Activated CD4-positive, CD25-positive, alpha-beta regulatory T cell (primary cell): Measurements from ENCODE around the gene TEKTIP1.
"Not testable (repeated sequence)": the region's sequence is repeated elsewhere in the genome, so short reads cannot be mapped to it uniquely, and the experiment has no call there.

Experiments used
- DNase-seq, 4 experiments: peaks; one replicate each; lab custom pipeline; 2025; lab: John Stamatoyannopoulos, UW

Gene TEKTIP1

DNA sequence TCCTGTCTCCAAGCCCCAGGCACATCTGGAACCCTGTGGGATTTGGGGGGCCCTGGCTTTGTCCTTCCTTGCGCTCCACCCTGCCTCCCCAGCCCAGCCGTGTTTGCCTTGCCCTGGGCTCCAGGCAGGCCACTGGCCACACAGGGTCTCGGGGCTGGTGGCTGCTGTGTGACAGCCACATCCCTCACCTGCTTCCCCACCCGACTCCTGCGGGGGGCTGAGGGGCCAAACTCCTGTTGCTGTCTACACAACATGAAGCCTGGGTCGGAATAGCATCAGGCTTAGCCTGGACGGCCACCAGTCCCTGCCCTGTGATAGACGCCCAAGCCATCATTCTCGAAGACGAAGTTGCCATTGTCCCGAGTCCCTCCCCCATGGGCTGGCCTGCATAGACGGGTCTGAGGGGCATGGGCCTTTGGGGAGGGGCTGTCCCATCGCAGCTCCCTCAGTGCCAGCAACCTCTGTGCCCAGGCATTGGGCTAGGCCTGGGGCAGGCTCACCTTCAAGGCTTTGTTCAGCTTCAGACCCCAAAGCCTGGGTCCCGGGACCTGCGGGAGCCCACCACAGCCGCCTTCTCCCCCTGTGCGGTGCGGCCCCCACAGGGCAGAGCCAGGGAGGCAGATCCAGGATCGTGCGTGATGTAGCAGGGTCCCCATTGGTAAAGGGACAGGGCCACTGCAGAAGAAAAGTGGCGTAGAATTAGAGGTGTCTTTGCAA lies 15.5 kb upstream of the TEKTIP1 start:
- DNase-seq = no peak

DNA sequence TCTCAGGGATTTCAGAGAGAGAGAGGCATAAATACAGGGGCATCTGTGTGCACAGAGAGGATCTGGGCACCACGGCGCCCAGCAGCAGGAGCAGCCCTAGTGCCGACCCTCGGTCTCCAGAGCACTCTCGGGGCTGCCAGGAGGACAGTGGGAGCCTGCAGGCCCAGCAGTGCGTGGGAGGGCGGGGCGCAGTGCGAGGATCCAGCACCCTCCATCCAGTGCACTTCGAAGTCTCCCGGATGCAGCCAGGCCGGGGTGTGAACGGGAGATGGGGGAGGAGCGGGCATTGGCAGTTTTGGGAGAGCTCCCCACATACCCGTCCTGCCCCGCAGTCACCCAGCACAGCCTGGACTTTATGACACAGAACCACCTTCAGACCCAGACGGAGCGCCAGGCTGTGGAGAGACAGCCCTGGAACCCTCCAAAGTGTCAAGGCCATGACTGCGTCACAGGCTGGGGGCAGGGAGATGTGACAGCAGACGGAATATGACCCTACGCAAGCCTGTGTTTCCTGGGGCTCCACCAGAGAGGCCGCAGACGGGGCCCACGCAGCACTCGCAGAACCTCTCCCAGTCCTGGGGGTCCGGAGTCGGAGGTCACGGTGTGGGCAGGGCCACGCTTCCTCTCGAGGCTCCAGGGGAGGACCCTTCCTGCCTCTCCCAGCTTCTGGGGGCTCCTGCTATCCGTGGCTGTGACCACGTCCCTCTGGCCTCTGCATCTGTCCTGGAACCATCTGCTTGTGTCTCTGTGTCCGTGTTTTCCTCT lies 14.7 kb upstream of the TEKTIP1 start:
- DNase-seq = no peak

DNA sequence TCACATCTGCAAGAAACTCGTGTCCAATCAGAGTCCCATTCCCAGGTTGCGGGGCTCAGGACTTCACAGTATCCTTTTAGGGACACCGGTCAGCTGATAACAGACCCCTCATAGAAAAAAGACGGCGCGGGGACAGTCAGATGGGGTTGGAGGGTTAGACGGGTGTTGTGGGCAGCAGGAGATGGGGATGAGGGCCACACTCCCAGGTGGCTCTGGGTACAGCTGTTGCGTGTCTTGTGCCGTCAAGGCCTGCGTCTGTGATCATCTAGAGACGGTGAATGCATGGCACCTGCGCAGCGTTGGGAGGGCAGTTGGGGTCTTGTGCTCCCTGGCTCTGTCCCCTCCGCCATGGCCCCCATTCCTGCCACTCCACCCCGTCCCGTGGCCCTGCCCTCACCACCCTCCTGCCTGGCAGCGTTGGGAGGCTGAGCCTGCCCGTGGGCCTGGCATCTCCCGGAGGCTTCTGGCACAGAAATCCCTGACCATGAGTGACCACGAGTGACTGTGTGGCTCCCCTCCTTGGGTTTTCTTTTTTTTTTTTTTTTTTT lies 14.0 kb upstream of the TEKTIP1 start:
- DNase-seq = no peak

DNA sequence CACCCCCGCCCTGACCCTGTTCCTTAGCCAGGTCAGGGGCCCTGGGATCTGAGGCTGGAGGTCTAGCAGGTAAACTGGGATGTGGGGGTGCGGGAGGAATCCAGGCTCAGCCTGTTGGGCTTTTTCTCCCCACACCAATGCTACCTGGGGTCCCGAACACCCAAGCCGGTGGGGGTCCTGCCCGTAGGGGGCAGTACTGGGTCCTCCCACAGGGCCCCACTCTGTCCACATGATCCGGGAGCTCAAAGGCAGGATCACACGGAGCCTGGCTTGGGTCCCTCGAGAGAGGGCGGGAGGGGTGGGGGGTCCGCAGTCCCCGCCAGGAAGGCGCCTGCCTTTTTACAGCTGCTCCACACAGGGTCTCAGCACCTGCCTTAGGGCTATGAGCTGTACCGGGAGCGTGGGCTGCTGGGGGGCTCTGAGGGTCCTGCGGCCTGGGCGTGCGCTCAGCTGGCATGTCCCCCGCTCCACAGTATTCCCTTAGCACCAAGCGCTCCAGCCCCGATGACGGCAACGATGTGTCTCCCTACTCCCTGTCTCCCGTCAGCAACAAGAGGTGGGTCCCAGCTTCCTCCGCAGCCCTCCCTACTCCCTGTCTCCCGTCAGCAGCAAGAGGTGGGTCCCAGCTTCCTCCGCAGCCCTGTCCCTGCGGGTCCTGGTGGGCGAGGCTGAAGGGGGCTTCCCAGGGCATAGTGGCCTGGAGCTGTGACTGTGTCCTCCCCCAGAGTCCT lies 12.3 kb upstream of the TEKTIP1 start:
- no peak for DNase-seq

DNA sequence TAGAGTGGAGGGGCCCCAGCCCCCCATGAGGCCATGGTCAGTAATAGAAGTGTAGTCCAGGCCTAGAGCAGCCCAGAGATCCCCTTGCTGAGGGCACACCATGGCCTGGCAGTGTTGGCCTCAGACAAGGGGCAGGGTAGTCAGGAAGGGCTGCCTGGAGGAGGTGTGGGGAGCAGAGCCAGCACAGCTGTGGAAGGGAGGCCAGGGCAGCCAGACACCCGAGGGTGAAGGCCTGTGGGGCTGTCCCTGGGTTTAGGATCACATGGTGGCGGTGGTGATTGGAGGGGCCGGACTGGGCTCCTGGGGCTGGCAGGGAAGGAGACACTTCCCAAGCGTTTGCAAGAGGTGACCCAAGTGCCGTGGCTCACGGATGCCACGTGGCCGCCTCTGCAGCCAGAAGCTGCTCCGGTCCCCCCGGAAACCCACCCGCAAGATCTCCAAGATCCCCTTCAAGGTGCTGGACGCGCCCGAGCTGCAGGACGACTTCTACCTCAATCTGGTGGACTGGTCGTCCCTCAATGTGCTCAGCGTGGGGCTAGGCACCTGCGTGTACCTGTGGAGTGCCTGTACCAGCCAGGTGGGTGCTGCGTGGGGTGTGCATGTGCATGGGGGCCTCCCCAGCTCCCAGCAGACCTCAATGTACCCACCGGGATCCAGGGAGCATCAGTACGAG lies 11.6 kb upstream of the TEKTIP1 start:
- DNase-seq = no peak

DNA sequence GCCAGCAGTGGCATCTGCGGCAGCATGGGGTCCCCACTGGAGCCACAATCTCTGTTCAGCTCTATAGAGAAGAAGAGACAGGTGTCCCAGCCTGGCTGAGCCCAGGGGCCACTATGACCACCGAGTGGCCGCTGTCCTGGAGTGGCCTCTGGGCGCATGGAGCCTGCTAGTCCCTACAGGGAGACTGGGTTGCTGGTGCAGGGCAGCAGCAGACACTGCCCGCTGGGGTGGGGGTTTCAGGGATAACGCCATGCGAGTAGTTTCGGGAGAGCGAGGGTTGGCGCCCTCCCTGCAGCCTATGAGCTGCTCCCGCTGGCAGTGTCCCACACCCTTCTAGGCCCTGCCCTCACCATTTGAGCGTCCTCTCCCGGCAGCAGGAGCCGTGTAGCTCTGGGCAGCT lies 10.9 kb upstream of the TEKTIP1 start:
- no peak for DNase-seq

DNA sequence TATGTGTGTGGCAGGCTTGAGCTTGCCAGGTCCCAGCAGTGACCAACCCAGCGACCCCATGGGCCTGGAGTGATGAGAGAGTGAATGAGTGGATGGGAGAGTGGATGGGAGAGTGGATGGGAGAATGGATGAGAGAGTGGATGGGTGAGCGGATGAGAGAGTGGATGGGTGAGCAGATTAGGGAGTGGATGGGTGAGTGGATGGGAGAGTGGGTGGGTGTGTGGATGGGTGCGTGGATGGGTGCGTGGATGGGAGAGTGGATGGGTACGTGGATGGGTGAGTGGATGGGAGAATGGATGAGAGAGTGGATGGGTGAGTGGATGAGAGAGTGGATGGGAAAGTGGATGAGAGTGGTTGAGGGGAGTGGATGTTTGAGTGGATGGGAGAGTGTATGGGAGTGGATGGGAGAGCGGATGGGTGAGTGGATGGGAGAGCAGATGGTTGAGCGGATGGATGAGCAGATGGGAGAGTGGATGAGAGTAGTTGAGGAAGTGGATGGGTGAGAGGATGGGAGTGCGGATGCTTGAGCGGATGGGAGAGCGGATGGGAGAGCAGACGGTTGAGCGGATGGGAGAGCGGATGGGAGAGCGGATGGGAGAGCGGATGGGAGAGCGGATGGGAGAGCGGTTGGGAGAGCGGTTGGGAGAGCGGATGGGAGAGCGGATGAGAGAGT lies 10.3 kb upstream of the TEKTIP1 start:
- DNase-seq = no peak

DNA sequence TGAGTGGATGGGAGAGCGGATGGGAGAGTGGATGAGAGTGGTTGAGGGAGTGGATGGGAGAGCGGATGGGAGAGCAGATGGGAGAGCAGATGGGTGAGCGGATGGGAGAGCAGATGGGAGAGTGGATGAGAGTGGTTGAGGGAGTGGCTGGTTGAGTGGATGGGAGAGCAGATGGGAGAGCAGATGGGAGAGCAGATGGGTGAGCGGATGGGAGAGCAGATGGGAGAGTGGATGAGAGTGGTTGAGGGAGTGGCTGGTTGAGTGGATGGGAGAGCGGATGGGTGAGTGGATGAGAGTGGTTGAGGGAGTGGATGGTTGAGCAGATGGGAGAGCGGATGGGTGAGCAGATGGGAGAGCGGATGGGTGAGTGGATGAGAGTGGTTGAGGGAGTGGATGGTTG lies 9.7 kb upstream of the TEKTIP1 start:
- DNase-seq = not testable (repeated sequence)

DNA sequence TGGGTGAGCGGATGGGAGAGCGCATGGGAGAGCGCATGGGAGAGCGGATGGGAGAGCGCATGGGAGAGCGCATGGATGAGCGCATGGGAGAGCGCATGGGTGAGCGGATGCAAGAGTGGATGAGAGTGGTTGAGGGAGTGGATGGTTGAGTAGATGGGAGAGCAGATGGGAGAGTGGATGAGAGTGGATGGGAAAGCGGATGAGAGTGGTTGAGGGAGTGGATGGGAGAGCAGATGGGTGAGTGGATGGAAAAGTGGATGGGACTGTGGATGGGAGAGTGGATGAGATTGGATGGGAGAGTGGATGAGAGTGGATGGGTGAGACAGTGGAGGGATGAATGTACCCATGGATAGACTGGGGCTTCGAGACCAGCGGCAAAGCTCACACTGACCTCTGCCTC lies 8.6 kb upstream of the TEKTIP1 start:
- no peak for DNase-seq

DNA sequence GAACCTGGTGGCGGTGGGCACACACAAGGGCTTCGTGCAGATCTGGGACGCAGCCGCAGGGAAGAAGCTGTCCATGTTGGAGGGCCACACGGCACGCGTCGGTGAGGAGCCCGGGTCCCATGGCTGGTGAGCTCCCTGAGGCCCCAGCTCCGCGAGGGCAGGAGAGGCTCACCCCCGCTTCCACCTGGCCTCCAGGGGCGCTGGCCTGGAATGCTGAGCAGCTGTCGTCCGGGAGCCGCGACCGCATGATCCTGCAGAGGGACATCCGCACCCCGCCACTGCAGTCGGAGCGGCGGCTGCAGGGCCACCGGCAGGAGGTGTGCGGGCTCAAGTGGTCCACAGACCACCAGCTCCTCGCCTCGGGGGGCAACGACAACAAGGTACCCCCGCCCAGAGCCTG lies 7.3 kb upstream of the TEKTIP1 start:
- no peak for DNase-seq

DNA sequence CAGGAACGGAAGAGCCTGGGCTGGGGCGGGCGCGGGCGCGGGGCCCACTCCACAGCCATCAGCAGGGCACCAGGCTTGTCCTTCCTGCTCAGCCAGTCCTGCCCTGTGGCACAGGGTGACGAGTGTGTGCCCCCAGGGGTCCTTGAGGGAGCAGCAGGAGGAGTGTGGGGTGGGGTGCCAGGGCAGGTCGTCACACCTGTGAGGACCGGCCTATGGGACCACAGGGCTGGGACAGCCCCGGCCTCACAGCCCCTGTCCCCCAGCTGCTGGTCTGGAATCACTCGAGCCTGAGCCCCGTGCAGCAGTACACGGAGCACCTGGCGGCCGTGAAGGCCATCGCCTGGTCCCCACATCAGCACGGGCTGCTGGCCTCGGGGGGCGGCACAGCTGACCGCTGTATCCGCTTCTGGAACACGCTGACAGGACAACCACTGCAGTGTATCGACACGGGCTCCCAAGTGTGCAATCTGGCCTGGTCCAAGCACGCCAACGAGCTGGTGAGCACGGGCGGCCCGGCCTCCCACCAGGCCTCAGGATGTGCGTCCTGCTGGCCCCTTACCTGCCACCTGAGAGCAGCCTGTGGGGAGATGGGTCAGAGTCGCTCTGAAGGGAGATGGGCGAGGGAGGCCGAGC lies 6.7 kb upstream of the TEKTIP1 start:
- no peak for DNase-seq

DNA sequence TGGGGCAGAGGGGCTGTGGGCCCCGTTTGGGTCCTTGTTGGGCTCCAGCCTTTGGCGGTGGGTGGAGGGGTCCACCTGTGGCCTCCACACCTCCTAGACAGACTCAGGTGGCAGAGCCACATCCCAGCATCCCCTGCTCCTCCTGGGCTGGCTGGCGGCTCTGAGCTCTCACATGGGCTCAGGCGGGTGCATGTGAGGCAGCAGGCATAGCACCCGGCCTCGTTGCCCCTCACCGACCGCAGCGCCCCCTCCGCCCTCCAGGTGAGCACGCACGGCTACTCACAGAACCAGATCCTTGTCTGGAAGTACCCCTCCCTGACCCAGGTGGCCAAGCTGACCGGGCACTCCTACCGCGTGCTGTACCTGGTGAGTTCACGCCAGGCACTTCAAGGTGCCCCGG lies 5.9 kb upstream of the TEKTIP1 start:
- DNase-seq = no peak

DNA sequence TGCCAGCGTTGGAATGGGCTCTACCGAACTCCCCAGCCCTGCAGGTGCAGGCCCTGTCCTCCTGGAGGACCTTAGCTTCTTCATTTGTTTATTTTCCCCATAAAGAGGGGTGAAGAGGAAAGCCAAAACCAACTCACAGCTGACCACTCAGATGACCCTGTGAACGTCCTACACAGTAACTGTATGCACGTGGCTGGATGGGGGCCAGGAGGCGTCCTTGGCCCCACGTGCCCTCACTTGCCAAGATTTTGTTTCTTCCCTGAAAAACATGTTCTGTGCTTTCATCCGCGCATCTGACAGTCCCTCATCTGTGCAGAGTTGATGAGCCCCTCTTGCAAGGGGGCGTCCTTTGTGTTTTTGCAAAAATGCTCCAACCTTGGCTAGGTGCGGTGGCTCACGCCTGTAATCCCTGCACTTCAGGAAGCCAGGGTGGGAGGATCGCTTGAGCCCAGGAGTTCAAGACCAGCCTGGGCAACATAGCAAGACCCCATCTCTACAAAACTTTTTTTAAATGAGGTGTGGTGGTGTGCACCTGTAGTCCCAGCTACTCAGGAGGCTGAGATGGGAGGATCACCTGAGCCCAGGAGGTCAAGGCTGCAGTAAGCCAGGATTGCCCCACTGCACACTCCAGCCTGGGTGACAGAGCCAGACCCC lies 5.3 kb upstream of the TEKTIP1 start:
- no peak for DNase-seq

DNA sequence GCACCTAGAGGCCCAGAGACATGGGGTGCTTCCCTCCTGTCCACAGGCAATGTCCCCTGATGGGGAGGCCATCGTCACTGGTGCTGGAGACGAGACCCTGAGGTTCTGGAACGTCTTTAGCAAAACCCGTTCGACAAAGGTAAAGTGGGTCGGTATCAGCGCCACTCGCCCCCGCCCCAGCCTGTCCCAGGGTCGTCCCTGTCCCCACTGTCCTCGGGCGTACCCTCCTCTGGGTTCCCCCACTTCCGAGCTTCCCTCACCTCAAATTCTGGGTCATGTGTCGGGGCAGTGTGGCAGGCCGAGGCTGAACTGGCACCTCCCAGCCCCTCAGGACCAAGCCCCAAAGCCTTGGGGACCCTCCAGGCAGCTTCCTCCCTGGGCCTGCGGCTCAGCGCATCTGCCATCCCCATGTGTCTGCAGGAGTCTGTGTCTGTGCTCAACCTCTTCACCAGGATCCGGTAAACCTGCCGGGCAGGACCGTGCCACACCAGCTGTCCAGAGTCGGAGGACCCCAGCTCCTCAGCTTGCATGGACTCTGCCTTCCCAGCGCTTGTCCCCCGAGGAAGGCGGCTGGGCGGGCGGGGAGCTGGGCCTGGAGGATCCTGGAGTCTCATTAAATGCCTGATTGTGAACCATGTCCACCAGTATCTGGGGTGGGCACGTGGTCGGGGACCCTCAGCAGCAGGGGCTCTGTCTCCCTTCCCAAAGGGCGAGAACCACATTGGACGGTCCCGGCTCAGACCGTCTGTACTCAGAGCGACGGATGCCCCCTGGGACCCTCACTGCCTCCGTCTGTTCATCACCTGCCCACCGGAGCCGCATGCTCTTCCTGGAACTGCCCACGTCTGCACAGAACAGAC lies 4.4 kb upstream of the TEKTIP1 start:
- no peak for DNase-seq

DNA sequence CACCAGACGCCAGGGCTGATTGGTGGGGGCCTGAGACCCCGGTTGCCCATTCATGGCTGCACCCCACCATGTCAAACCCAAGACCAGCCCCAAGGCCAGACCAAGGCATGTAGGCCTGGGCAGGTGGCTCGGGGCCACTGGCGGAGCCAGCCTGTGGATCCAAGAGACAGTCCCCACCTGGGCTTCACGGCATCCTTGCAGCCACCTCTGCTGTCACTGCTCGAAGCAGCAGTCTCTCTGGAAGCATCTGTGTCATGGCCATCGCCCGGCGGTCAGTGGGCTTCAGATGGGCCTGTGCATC lies 3.8 kb upstream of the TEKTIP1 start:
- DNase-seq = no peak

DNA sequence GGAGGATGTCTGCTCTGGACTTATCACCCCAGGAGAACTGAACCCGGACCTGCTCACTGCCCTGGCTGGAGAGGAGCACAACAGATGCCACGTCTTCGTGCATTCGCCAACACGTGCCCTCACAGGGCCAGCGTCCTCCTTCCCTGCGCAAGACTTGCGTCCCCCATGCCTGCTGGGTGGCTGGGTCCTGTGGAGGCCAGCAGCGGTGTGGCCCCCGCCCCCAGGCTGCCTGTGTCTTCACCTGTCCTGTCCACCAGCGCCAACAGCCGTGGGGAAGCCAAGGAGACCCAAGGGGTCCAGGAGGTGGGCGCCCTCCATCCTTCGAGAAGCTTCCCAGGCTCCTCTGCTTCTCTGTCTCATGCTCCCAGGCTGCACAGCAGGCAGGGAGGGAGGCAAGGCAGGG lies 3.4 kb upstream of the TEKTIP1 start:
- DNase-seq = no peak

DNA sequence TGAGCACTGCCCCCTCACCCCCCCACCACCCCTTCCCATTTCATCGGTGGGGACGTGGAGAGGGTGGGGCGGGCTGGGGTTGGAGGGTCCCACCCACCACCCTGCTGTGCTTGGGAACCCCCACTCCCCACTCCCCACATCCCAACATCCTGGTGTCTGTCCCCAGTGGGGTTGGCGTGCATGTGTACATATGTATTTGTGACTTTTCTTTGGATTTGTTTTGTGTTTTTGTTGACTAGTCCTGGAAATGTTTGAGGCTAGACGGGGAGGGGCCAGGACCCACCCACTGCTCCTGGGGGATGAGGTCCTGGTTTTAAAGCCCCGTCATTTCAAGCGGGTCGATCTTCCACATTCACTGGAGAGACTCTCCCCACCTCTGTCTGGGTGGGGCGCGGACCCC lies 3.0 kb upstream of the TEKTIP1 start:
- DNase-seq = no peak

DNA sequence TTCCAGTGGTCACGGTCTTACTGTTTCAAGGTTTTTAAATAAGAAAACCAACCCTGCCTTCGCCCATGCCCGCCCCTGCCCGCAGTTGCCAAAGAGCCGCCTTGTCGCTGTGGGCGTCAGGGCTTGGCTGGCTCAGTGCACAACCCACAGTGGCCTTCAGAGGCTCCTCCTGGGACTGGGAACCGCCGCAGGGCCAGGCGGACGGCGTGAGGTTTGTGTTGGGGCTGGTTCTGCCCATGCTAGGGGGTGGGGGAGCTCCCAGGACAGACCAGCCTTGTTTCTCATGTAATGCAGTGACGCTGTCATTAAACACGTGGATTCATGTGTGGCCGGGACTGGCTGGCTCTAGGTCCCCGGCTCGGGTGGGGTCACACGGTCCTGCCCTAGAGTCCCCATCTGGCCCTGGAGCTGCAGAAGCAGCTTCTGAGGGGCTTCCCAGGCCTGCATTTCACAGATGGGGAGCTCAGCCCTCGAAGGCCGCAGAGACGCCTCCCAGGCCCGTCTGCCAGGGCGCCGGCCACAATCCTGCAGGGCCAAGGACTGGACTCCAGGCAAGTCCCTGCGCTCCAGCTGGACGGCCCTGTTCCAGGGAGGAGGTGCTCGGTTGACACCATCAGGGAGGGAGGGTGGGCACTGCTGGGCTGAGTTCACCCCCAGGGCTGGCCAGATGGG lies 2.4 kb upstream of the TEKTIP1 start:
- DNase-seq = no peak

DNA sequence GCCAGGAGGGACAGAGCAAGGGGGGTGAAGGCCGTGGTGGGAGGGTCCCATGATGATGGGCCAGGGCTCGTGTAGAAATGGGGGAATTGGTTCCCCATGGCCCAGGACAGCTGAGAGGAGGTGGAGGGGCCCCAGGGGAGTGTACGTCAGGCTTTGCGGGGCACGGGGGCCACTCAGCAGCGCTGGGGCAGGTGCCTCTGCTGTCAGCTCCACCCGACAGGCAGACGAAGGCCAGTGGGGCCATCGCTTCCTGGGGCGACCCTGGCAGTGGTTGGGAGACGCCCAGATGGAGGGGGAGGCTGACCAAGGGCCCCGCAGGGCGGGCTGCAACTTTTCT lies 1.9 kb upstream of the TEKTIP1 start:
- no peak for DNase-seq
